Sigmoid colon (tissue), 7 donors: Measurements from ENCODE around the gene SNX14. TPM values are rescaled to one million over a fixed set of nuclear protein-coding genes. Genes with fewer than 3 reads are reported as not detected.

Experiments used
- DNase-seq: peaks from one replicate; pipeline ENCODE4 v3.0.0-alpha.2; 2019
- H3K27ac ChIP-seq, 4 donors: fragments of 200-600 bp; sonication (generic); one replicate each; pipeline ENCODE4 v1.5.1; 2016 to 2019; ENCODE audit warnings: mild to moderate bottlenecking in 1 of 4
- H3K27me3 ChIP-seq, 3 donors: fragments of 200-600 bp; sonication (generic); one replicate each; pipeline ENCODE4 v1.5.1; 2019; ENCODE audit warnings: mild to moderate bottlenecking in 1 of 3
- H3K36me3 ChIP-seq, 4 donors: fragments of 200-600 bp; sonication (generic); one replicate each; pipeline ENCODE4 v1.5.1; 2016 to 2019
- H3K4me1 ChIP-seq, 4 donors: fragments of 200-600 bp; sonication (generic); one replicate each; pipeline ENCODE4 v1.5.1; 2017 to 2019
- H3K4me3 ChIP-seq, 4 donors: fragments of 200-600 bp; sonication (generic); one replicate each; pipeline ENCODE4 v1.5.1; 2017 to 2019; ENCODE audit warnings: mild to moderate bottlenecking in 2 of 4, moderate library complexity in 1 of 4
- H3K9me3 ChIP-seq, 4 donors: fragments of 200-600 bp in 3 of 4; sonication (generic) in 3 of 4; one replicate each; pipeline versions ENCODE4 v1.5.1 to v1.6.1; 2013 to 2019
- CTCF ChIP-seq, 4 experiments: fragments of 450-650 bp in 3 of 4; fragments of 200-600 bp in 1 of 4; IDR thresholded peaks; one replicate each; pipeline ENCODE4 v1.5.1; 2016 to 2019; ENCODE audit warnings: antibody characterized with exemption in 4 of 4, mild to moderate bottlenecking in 3 of 4, moderate library complexity in 2 of 4
- EP300 ChIP-seq, 4 donors: sonication (generic); formaldehyde crosslinking; IDR thresholded peaks; one replicate each; pipeline ENCODE4 v1.6.1; 2017; ENCODE audit warnings: antibody characterized with exemption in 4 of 4
- POLR2A ChIP-seq, 2 donors: fragments of 450-650 bp; IDR thresholded peaks; one replicate each; pipeline ENCODE4 v1.6.1; 2016; ENCODE audit warnings: antibody characterized with exemption in 2 of 2, mild to moderate bottlenecking in 2 of 2, moderate library complexity in 2 of 2
- POLR2AphosphoS5 ChIP-seq, 4 donors: sonication (generic); formaldehyde crosslinking; IDR thresholded peaks; one replicate each; pipeline ENCODE4 v1.6.1; 2017; ENCODE audit warnings: antibody characterized with exemption in 4 of 4
- WGBS, 2 donors: extraction: QIAGEN DNeasy Blood & Tissue Kit; methylation state at CpG; one replicate each; pipeline ENCODE4 v1.1.7; 2013; 5-methylcytosine and 5-hydroxymethylcytosine counted together
- intact Hi-C: fragments of 100-400 bp; cut with DNase I; formaldehyde crosslinking; loops from one replicate; pipeline ENCODE4 v1.15.1; 2023
- polyA plus RNA-seq, 3 donors: library from polyadenylated mRNA; stranded (reverse); fragments of 200-250 nt; gene quantifications; one replicate each; pipeline ENCODE4 v1.2.3, GENCODE V29; 2013
- total RNA-seq, 4 donors: library from RNA; depleted of rRNA; stranded (reverse); fragments of >200 nt; gene quantifications; one replicate each; pipeline ENCODE4 v1.1.0, GENCODE V29; 2016
- donor health status: healthy with polysubstance abuse.
- donor health status: Bipolar disorder and iron deficiency.
- donor health status: healthy.

The SNX14 gene
- total and polyA plus RNA-seq, 7 donors = 12.9 to 94.2 (median 61.1) TPM

GRCh38 chr6:85465762-85466161, 127.9 kb downstream of the SNX14 start:
- TF ChIP-seq POLR2A (IDR thresholded peaks at IDR 0.05) = no peak
- 64 to 81% methylated on average over 2 of the region's 2 CpGs for WGBS, 2 donors
- no peak for DNase-seq
- intact Hi-C loops = no loop called here
- Histone ChIP-seq H3K4me1 (peaks cover 0 to 41% (median 24%) of the 10 kb centered on the region in 4 donors), H3K9me3 (no peaks in the 10 kb centered on the region), H3K27me3 (no peaks in the 10 kb centered on the region), H3K36me3 (peaks cover 0 to 9% (median 0%) of the 10 kb centered on the region in 4 donors), H3K27ac (peak overlapping the region in 1 of 4 donors; percentile 1), H3K4me3 (no peak overlapping the region)

DNA sequence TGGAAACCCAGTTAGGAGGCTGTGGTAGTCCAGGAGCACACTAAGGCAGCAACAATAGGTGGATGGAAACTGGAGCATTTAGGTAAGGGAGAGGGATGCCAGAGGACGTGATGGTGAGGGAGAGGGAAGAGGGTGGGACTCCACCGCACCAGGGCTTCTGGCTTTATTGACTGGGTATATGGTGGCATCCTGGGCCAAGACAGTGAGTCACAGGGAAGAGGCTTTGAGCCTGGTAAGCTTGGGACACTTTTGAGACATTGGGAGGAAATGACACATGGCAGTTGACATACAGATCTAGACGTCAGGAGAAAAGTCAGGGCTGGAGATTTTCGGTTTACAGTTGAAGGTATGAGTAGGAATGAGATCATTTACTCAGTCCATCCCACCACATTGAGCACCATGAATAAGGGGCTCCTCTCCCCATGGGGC, 128.9 kb downstream of the SNX14 start:
- WGBS, 2 donors = 74 to 84% methylated on average over 4 of the region's 4 CpGs
- Histone ChIP-seq H3K27me3 (no peaks in the 10 kb centered on the region), H3K27ac (peak overlapping the region in 3 of 4 donors; percentile 6 to 33 (median 14)), H3K9me3 (no peaks in the 10 kb centered on the region), H3K4me1 (peaks cover 0 to 51% (median 34%) of the 10 kb centered on the region in 4 donors), H3K36me3 (peaks cover 0 to 9% (median 0%) of the 10 kb centered on the region in 4 donors), H3K4me3 (no peak overlapping the region)
- peak in 1 of 4 donors; percentile 16 for TF ChIP-seq POLR2AphosphoS5 (IDR thresholded peaks at IDR 0.05)
- no peak for TF ChIP-seq CTCF (IDR thresholded peaks at IDR 0.05)
- intact Hi-C loops = no loop called here
- no peak for DNase-seq

DNA sequence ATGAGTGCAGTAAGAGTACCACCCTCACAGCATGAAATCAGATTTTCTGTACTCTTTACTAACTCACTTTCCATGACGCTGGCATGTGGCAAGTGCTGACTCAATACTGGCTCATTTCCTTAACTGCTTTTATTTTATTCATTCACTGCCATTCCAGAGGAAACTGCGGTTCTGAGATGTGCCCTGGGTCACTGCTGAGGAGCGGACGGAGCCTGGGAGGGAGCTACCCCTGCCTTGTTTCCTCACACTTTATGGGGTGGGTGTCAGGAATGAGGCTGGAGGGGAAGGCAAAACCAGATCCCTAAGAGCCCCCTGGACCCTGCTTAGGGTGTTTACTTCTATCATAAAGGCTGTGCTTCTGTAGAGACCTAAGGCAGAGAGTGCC, 129.4 kb downstream of the SNX14 start:
- Histone ChIP-seq H3K9me3 (no peaks in the 10 kb centered on the region), H3K36me3 (peaks cover 0 to 9% (median 0%) of the 10 kb centered on the region in 4 donors), H3K4me3 (no peak overlapping the region), H3K27me3 (no peaks in the 10 kb centered on the region), H3K4me1 (peaks cover 0 to 56% (median 38%) of the 10 kb centered on the region in 4 donors), H3K27ac (peak overlapping the region in 3 of 4 donors; percentile 6 to 33 (median 14))
- intact Hi-C loops = no loop called here
- 54 to 76% methylated on average over 4 of the region's 4 CpGs for WGBS, 2 donors
- no peak for DNase-seq
- TF ChIP-seq EP300 (IDR thresholded peaks at IDR 0.05) (no peak), POLR2AphosphoS5 (IDR thresholded peaks at IDR 0.05) (peak in 1 of 4 donors; percentile 41)

DNA sequence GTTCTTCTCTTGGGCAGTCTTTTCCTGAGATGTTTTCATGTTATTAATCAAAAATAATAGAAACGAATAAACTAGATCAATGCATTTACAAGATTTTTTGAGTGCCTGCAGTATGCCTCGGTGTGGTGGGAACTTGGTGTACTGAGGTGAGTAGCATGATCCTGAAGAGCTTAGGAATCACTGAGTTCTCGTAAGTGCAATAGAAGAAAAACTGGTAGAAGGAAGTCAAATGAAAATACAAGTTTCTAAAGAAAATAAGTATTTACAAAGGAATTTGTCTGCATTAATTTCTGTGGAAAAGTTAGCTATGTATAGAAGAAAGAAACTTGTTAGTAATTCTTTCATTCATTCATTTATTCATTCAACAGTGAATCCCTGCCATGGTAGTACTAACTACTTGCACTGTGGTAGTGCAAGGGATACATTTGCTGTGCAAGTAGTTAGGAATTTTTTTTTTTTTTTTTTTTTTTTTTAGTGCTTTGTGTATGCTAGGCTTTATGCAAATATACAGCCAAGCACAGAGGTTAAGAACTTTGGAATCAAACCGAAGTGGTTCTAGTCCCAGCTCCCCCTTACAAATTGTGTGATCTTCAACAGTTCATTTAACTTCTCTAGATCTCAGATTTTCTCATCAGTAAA, 129.9 kb downstream of the SNX14 start:
- intact Hi-C loops = no loop called here

DNA sequence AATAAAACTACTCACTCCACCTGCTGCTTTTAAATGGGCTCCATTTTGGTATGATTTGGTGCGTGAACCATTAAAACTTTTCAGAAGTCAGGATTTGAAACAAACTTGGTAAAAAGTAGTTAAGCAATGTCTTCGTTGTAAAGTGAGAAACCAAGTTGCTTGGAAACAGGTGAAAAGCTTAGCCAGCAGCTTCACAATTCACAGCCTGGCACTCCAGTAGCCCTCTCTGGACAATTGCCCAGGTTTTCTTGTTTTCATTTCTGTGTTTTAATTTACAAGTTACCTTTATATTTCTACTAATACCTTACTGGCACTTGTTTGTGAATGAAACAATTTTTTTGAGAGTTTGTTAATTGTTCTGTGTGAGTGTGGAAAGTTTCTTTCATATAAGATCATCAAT, 131.0 kb downstream of the SNX14 start:
- Histone ChIP-seq H3K9me3 (no peaks in the 10 kb centered on the region), H3K36me3 (peaks cover 0 to 9% (median 0%) of the 10 kb centered on the region in 4 donors), H3K4me1 (peaks cover 0 to 72% (median 53%) of the 10 kb centered on the region in 4 donors), H3K27ac (peak overlapping the region in 2 of 4 donors; percentile 69 to 78), H3K27me3 (no peaks in the 10 kb centered on the region), H3K4me3 (no peak overlapping the region)
- WGBS, 2 donors = 64 to 90% methylated on average over 2 of the region's 2 CpGs
- intact Hi-C loops = no loop called here
- TF ChIP-seq POLR2A (IDR thresholded peaks at IDR 0.05) = no peak
- no peak for TF ChIP-seq POLR2AphosphoS5 (IDR thresholded peaks at IDR 0.05)
- TF ChIP-seq CTCF (IDR thresholded peaks at IDR 0.05) = no peak
- TF ChIP-seq EP300 (IDR thresholded peaks at IDR 0.05) = no peak
- DNase-seq = no peak

More for the DNA sequence above, 129.9 kb downstream of the SNX14 start:
- Histone ChIP-seq H3K9me3 (no peaks in the 10 kb centered on the region), H3K36me3 (peaks cover 0 to 9% (median 0%) of the 10 kb centered on the region in 4 donors), H3K4me1 (peaks cover 0 to 61% (median 43%) of the 10 kb centered on the region in 4 donors), H3K27me3 (no peaks in the 10 kb centered on the region), H3K27ac (no peak overlapping the region), H3K4me3 (no peak overlapping the region)
- no peak for DNase-seq
- 71 to 80% methylated on average over 4 of the region's 4 CpGs for WGBS, 2 donors
- TF ChIP-seq EP300 (IDR thresholded peaks at IDR 0.05) (no peak), CTCF (IDR thresholded peaks at IDR 0.05) (no peak), POLR2A (IDR thresholded peaks at IDR 0.05) (no peak), POLR2AphosphoS5 (IDR thresholded peaks at IDR 0.05) (no peak)
